ENCODE results near the gene RPS3A.
"Not testable (repeated sequence)": the region's sequence is repeated elsewhere in the genome, so short reads cannot be mapped to it uniquely, and the experiment has no call there.

Gene RPS3A

DNA sequence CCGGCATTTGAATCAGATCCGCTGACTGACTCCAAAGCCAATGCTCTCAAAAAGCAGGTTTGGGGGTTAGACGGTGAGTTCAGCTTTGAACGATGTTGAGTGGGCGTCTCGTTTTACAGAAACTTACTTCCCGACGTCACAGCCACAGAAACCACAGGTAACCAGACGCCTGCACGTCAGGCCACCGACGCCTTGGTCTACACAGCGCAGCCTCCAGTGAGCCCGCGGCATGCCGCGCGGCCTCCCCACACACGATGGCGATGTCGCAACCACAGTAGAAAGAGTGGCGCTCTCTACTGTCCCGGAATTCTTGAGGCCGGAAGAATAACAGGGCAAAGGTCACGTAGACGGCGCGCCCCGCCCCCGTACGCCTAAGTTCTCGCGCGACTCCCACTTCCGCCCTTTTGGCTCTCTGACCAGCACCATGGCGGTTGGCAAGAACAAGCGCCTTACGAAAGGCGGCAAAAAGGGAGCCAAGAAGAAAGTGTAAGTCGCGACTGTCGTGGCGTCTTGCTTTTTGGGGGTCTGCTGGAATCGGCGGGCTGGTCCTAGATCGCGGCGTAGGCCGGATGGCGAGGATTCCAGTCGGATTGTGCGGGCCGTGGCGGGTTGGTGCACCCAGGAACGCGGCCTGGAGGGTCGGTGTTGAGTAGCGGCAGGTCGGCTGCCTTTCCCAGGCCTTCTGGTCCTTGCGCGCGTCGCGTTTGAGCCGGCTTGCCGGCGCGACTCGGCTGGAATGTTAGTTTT lies at the start of gene RPS3A:
RPS3A (plus strand) TSS at position 400 of the 747 bp plus-strand sequence; CDS start at position 425, 25 bp downstream.
- peak within 1 kb of the TSS; percentile 98 for H3K27ac ChIP-seq
- TF ChIP-seq, protein P1, sequence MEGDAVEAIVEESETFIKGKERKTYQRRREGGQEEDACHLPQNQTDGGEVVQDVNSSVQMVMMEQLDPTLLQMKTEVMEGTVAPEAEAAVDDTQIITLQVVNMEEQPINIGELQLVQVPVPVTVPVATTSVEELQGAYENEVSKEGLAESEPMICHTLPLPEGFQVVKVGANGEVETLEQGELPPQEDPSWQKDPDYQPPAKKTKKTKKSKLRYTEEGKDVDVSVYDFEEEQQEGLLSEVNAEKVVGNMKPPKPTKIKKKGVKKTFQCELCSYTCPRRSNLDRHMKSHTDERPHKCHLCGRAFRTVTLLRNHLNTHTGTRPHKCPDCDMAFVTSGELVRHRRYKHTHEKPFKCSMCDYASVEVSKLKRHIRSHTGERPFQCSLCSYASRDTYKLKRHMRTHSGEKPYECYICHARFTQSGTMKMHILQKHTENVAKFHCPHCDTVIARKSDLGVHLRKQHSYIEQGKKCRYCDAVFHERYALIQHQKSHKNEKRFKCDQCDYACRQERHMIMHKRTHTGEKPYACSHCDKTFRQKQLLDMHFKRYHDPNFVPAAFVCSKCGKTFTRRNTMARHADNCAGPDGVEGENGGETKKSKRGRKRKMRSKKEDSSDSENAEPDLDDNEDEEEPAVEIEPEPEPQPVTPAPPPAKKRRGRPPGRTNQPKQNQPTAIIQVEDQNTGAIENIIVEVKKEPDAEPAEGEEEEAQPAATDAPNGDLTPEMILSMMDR (conservative IDR thresholded peaks at IDR 0.05) = peak; percentile 92
- peak; percentile 77 for TF ChIP-seq ZFX (IDR thresholded peaks at IDR 0.05)

DNA sequence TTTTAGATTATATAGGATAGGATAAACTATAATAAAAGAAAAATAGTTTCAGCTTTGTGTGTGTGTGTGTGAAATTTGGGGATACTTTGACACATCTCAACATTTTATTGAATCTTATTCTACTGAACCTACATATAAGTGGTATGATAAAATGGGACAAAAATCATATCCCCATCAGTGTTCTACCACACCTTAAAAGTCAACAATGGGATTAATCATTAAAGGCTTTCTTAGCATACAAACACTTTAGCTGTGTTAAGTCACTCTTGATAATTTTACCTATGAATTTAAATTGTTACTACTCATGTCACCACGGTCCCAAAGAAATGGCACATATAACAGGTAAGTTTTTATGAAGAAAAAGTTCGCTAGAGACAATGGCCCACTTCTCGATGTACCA lies 46.6 kb upstream of the RPS3A start:
- H3K27ac ChIP-seq = no peak overlapping the region
- TF ChIP-seq ZFX (IDR thresholded peaks at IDR 0.05) = no peak
- TF ChIP-seq, protein P1 (conservative IDR thresholded peaks at IDR 0.05) = no peak

DNA sequence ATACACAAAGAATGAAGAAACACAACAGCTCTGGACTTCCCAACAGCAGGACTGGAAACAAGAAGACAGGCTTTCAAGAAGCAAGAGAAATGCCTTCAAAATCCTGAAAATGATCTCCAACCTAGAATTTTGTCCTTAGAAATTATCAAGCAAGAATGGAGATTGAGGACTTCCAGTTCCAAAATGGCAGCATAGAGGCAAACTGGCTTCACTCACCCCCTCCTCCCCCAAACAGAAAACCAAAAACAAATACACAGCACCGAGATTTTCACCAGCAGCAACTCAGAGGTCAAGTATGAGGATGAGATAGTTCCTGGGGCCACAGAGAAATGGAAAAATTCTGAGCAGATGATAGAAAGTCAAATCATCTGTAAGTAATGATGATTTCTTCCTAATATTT lies 43.9 kb upstream of the RPS3A start:
- TF ChIP-seq, protein P1 (conservative IDR thresholded peaks at IDR 0.05) = no peak
- no peak for TF ChIP-seq ZFX (IDR thresholded peaks at IDR 0.05)
- no peak overlapping the region for H3K27ac ChIP-seq

DNA sequence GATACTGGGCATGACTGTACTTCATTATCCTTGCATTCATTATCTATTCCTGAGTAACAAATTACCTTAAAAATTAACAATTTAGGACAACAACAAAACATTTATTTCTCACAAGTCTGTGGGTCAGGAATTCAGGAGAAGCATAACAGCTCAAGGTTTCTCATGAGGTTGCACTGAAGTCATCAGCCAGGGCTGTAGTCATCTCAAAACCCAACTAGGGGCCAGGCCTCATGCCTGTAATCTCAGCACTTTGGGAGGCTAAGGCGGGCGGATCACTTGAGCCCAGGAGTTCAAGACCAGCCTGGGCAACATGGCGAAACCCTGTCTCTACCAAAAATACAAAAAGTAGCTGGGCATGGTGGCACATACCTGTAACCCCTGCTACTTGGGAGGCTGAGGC lies 36.3 kb upstream of the RPS3A start:
- H3K27ac ChIP-seq = not testable (repeated sequence)

DNA sequence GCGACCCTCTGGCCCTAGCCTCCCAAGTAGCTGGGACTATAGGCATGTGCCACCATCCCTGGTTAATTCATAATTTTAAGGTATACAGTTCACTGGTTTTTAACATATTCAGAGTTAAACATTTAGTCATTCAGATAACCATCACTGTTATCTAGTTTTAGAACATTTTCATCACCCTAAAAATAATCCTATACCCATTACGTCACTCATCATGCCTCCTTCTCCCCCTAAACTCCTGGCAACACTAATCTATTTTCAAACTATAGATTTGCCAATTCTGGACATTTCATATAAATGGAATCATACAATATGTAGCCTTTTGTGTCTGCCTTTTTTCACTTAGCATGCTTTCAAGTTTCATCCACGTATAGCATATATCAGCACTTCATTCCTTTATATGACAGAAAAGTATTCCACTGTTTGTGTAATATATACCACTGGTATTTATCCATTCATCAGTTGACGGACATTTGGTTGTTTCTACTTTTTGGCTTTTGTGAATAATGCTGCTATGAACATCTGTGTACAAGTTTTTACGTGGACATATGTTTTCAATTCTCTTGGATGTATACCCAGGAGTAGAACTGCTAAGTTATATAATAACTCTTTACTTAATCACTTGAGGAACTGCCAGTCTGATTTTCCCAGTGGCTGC lies 32.0 kb upstream of the RPS3A start:
- TF ChIP-seq, protein P1 (conservative IDR thresholded peaks at IDR 0.05) = no peak
- TF ChIP-seq ZFX (IDR thresholded peaks at IDR 0.05) = no peak
- H3K27ac ChIP-seq = no peak overlapping the region

DNA sequence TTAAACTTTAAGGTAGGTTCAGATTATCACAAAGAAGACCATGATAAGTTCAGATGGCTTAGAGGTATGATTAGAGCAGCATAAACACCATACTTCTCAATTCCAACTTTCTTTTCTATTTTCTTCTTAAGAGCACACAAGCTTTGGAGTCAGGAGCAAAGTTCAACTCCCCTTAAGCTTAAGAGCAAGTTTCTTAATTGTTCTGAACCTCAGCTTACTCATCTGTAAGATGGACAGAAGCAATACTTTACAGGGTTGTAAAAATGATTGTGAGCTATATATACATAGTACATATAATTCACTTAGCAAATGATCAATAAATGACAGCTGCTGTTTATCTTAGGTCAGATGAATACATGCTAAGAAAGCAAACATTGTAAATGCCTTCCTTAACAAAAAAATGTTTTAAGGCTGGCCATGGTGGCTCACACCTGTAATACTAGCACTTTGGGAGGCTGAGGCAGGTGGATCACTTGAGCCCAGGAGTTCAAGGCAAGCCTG lies 25.0 kb upstream of the RPS3A start:
- no peak overlapping the region for H3K27ac ChIP-seq
- TF ChIP-seq, protein P1 (conservative IDR thresholded peaks at IDR 0.05) = no peak
- no peak for TF ChIP-seq ZFX (IDR thresholded peaks at IDR 0.05)

DNA sequence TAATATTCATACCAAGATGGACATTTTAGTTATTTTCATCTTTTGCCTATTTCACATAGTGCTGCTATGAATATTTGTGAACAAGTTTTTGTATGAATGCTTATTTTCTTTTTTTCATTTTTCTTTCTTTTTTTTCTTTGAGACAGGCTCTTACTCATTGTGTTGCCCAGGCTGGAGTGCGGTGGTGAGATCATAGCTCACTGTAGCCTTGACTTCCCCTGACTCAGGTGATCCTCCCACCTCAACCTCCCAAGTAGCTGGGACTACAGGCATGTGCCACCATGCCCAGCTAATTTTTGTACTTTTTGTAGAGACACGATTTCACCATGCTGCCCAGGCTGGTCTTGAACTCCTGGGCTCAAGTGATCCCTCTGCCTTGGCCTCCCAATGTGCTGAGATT lies 21.4 kb upstream of the RPS3A start:
- H3K27ac ChIP-seq = not testable (repeated sequence)

DNA sequence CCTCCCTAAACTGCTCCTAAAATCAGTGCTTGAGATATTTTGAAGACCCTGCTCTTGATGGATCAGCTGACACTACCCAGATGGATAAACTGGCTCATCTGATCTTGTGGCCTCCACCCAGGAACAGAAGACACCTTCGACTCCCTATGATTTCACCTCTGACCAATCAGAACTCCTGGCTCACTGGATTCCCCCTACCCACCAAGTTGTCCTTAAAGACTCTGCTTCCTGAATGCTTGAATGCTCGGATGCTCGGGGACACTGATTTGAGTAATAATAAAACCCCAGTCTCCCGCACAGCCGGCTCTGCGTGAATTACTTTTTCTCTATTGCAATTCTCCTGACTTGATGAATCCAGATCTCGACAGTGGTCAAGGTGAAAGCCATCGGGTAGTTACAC lies 12.0 kb upstream of the RPS3A start:
- no peak overlapping the region for H3K27ac ChIP-seq
- no peak for TF ChIP-seq ZFX (IDR thresholded peaks at IDR 0.05)
- TF ChIP-seq, protein P1 (conservative IDR thresholded peaks at IDR 0.05) = no peak

All from C4-2B (cell line).